NCI-H187 treated with DMSO at 0.1 percent for 48 hours (cell line): ENCODE data around the gene TLK1.
"Not testable (repeated sequence)": the region's sequence is repeated elsewhere in the genome, so short reads cannot be mapped to it uniquely, and the experiment has no call there.

Source experiments
- DNase-seq: peaks from one replicate; lab custom pipeline; 2025; lab: John Stamatoyannopoulos, UW

TLK1 gene

GRCh38 chr2:171081649-171082111 is 79.0 kb downstream of the TLK1 start:
- DNase-seq: no peak

- DNase-seq: no peak
Observed at GRCh38 chr2:171080607-171081006, 80.1 kb downstream of the TLK1 start.

GRCh38 chr2:171076422-171076821 is 84.3 kb downstream of the TLK1 start:
- not testable (repeated sequence) for DNase-seq

GRCh38 chr2:171072164-171072563 is 88.5 kb downstream of the TLK1 start:
- DNase-seq: no peak

- DNase-seq: no peak
Observed at GRCh38 chr2:171069286-171069956, 91.3 kb downstream of the TLK1 start.

GRCh38 chr2:171066110-171066509 is 94.6 kb downstream of the TLK1 start:
- DNase-seq: no peak

- DNase-seq: no peak
Observed at GRCh38 chr2:171057575-171057974, 103.1 kb downstream of the TLK1 start.

GRCh38 chr2:171056307-171056706 is 104.4 kb downstream of the TLK1 start:
- no peak for DNase-seq

GRCh38 chr2:171049691-171050090 is 111.0 kb downstream of the TLK1 start:
- DNase-seq: no peak

GRCh38 chr2:171046048-171046560 is 114.6 kb downstream of the TLK1 start:
- DNase-seq: no peak

GRCh38 chr2:171044416-171044815 is 116.3 kb downstream of the TLK1 start:
- DNase-seq: no peak

GRCh38 chr2:171042253-171042969 is 118.3 kb downstream of the TLK1 start:
- no peak for DNase-seq

GRCh38 chr2:171036532-171036931 is 124.2 kb downstream of the TLK1 start:
- DNase-seq: no peak

- no peak for DNase-seq
Observed at GRCh38 chr2:171034315-171034714, 126.4 kb downstream of the TLK1 start.

GRCh38 chr2:171025214-171025613 is 135.5 kb downstream of the TLK1 start:
- no peak for DNase-seq

GRCh38 chr2:171018522-171018921 is 142.2 kb downstream of the TLK1 start:
- DNase-seq: no peak

GRCh38 chr2:171016125-171016524 is 144.6 kb downstream of the TLK1 start:
- no peak for DNase-seq

GRCh38 chr2:171013851-171014250 is 146.8 kb downstream of the TLK1 start:
- no peak for DNase-seq

GRCh38 chr2:171009386-171009785 is 151.3 kb downstream of the TLK1 start:
- no peak for DNase-seq

- DNase-seq: no peak
Observed at GRCh38 chr2:171008550-171009205, 152.0 kb downstream of the TLK1 start.

- no peak for DNase-seq
Observed at GRCh38 chr2:171004833-171005232, 155.9 kb downstream of the TLK1 start.

GRCh38 chr2:171004363-171004762 is 156.3 kb downstream of the TLK1 start:
- DNase-seq: no peak

GRCh38 chr2:170999654-171000053 is 161.0 kb downstream of the TLK1 start:
- DNase-seq: no peak
